Measurements from ENCODE around the gene INPP5D. TPM values are rescaled to one million over a fixed set of nuclear protein-coding genes. Genes with fewer than 3 reads are reported as not detected.

INPP5D gene
- total and polyA plus RNA-seq, 9 donors, result 4.3 to 9.8 (median 6.3) TPM

GRCh38 chr2:233201258-233202013, 141.3 kb downstream of the INPP5D start:
- DNase-seq, result no peak
- Histone ChIP-seq H3K36me3 (ENCODE audit: control insufficient read depth, insufficient read depth, low read length) (no peaks in the 10 kb centered on the region), H3K27ac (ENCODE audit: low read length) (no peak overlapping the region), H3K9me3 (replicated peaks; ENCODE audit: control insufficient read depth, low read depth, low read length) (peaks cover 10% of the 10 kb centered on the region), H3K4me3 (ENCODE audit: low read length) (no peak overlapping the region), H3K27me3 (ENCODE audit: control insufficient read depth, insufficient read depth, low read length) (no peaks in the 10 kb centered on the region), H3K4me1 (ENCODE audit: control insufficient read depth, insufficient read depth, low read length) (no peaks in the 10 kb centered on the region)
- 66% methylated on average over 9 of the region's 15 CpGs for WGBS (ENCODE audit: insufficient coverage)

- Histone ChIP-seq H3K9me3 (replicated peaks; ENCODE audit: control insufficient read depth, low read depth, low read length) (peaks cover 10% of the 10 kb centered on the region), H3K27me3 (ENCODE audit: control insufficient read depth, insufficient read depth, low read length) (no peaks in the 10 kb centered on the region), H3K4me3 (ENCODE audit: low read length) (no peak overlapping the region), H3K36me3 (ENCODE audit: control insufficient read depth, insufficient read depth, low read length) (no peaks in the 10 kb centered on the region), H3K27ac (ENCODE audit: low read length) (no peak overlapping the region), H3K4me1 (ENCODE audit: control insufficient read depth, insufficient read depth, low read length) (no peaks in the 10 kb centered on the region)
- DNase-seq, result no peak
- WGBS (ENCODE audit: insufficient coverage), result 44% methylated on average over 1 of the region's 5 CpGs
Observed at GRCh38 chr2:233202531-233202944, 142.4 kb downstream of the INPP5D start.

- H3K36me3 ChIP-seq (ENCODE audit: control insufficient read depth, insufficient read depth, low read length), result no peaks in the 10 kb centered on the region
- H3K27ac ChIP-seq (ENCODE audit: low read length), result no peak overlapping the region
- WGBS (ENCODE audit: insufficient coverage), result 86% methylated on average over 1 of the region's 5 CpGs
- no peak overlapping the region for H3K4me3 ChIP-seq (ENCODE audit: low read length)
- peaks cover 10% of the 10 kb centered on the region for H3K9me3 ChIP-seq (replicated peaks; ENCODE audit: control insufficient read depth, low read depth, low read length)
- H3K27me3 ChIP-seq (ENCODE audit: control insufficient read depth, insufficient read depth, low read length), result no peaks in the 10 kb centered on the region
- DNase-seq, result no peak
- no peaks in the 10 kb centered on the region for H3K4me1 ChIP-seq (ENCODE audit: control insufficient read depth, insufficient read depth, low read length)
Observed at GRCh38 chr2:233203060-233203459, 142.9 kb downstream of the INPP5D start.

- DNase-seq, result no peak
- H3K27me3 ChIP-seq (ENCODE audit: control insufficient read depth, insufficient read depth, low read length), result no peaks in the 10 kb centered on the region
- H3K27ac ChIP-seq (ENCODE audit: low read length), result no peak overlapping the region
- WGBS (ENCODE audit: insufficient coverage), result 89% methylated on average over 50 of the region's 50 CpGs
- H3K9me3 ChIP-seq (replicated peaks; ENCODE audit: control insufficient read depth, low read depth, low read length), result peaks cover 10% of the 10 kb centered on the region
- no peaks in the 10 kb centered on the region for H3K36me3 ChIP-seq (ENCODE audit: control insufficient read depth, insufficient read depth, low read length)
- H3K4me1 ChIP-seq (ENCODE audit: control insufficient read depth, insufficient read depth, low read length), result peaks cover 6% of the 10 kb centered on the region
- H3K4me3 ChIP-seq (ENCODE audit: low read length), result no peak overlapping the region
Observed at GRCh38 chr2:233204286-233204936, 144.3 kb downstream of the INPP5D start.

GRCh38 chr2:233208382-233209116, 148.4 kb downstream of the INPP5D start:
- no peaks in the 10 kb centered on the region for H3K27me3 ChIP-seq (ENCODE audit: control insufficient read depth, insufficient read depth, low read length)
- no peaks in the 10 kb centered on the region for H3K36me3 ChIP-seq (ENCODE audit: control insufficient read depth, insufficient read depth, low read length)
- H3K4me1 ChIP-seq (ENCODE audit: control insufficient read depth, insufficient read depth, low read length), result peaks cover 33% of the 10 kb centered on the region
- DNase-seq, result no peak
- WGBS (ENCODE audit: insufficient coverage), result 54% methylated on average over 8 of the region's 10 CpGs
- no peak overlapping the region for H3K4me3 ChIP-seq (ENCODE audit: low read length)
- H3K27ac ChIP-seq (ENCODE audit: low read length), result peak overlapping the region; percentile 62
- H3K9me3 ChIP-seq (replicated peaks; ENCODE audit: control insufficient read depth, low read depth, low read length), result peaks cover under 1% of the 10 kb centered on the region

- Histone ChIP-seq H3K27me3 (ENCODE audit: control insufficient read depth, insufficient read depth, low read length) (no peaks in the 10 kb centered on the region), H3K4me3 (ENCODE audit: low read length) (no peak overlapping the region), H3K4me1 (ENCODE audit: control insufficient read depth, insufficient read depth, low read length) (peaks cover 33% of the 10 kb centered on the region), H3K9me3 (replicated peaks; ENCODE audit: control insufficient read depth, low read depth, low read length) (no peaks in the 10 kb centered on the region), H3K36me3 (ENCODE audit: control insufficient read depth, insufficient read depth, low read length) (no peaks in the 10 kb centered on the region), H3K27ac (ENCODE audit: low read length) (peak overlapping the region; percentile 62)
- WGBS (ENCODE audit: insufficient coverage), result 50% methylated on average over 2 of the region's 4 CpGs
- DNase-seq, result no peak
Observed at GRCh38 chr2:233209117-233209532, 149.0 kb downstream of the INPP5D start.

GRCh38 chr2:233209533-233210171, 149.5 kb downstream of the INPP5D start:
- Histone ChIP-seq H3K36me3 (ENCODE audit: control insufficient read depth, insufficient read depth, low read length) (no peaks in the 10 kb centered on the region), H3K4me3 (ENCODE audit: low read length) (no peak overlapping the region)
- 0% methylated on average over 1 of the region's 10 CpGs for WGBS (ENCODE audit: insufficient coverage)

GRCh38 chr2:233210281-233210680, 150.1 kb downstream of the INPP5D start:
- WGBS (ENCODE audit: insufficient coverage), result 68% methylated on average over 8 of the region's 8 CpGs
- no peak for DNase-seq
- Histone ChIP-seq H3K4me1 (ENCODE audit: control insufficient read depth, insufficient read depth, low read length) (peaks cover 33% of the 10 kb centered on the region), H3K9me3 (replicated peaks; ENCODE audit: control insufficient read depth, low read depth, low read length) (no peaks in the 10 kb centered on the region), H3K27me3 (ENCODE audit: control insufficient read depth, insufficient read depth, low read length) (no peaks in the 10 kb centered on the region), H3K27ac (ENCODE audit: low read length) (peak overlapping the region; percentile 59), H3K36me3 (ENCODE audit: control insufficient read depth, insufficient read depth, low read length) (no peaks in the 10 kb centered on the region), H3K4me3 (ENCODE audit: low read length) (no peak overlapping the region)

More at GRCh38 chr2:233209533-233210171, 149.5 kb downstream of the INPP5D start:
- peak; percentile 89 for DNase-seq
- peaks cover 33% of the 10 kb centered on the region for H3K4me1 ChIP-seq (ENCODE audit: control insufficient read depth, insufficient read depth, low read length)
- H3K27me3 ChIP-seq (ENCODE audit: control insufficient read depth, insufficient read depth, low read length), result no peaks in the 10 kb centered on the region
- H3K27ac ChIP-seq (ENCODE audit: low read length), result peak overlapping the region; percentile 59
- H3K9me3 ChIP-seq (replicated peaks; ENCODE audit: control insufficient read depth, low read depth, low read length), result no peaks in the 10 kb centered on the region

- H3K4me1 ChIP-seq (ENCODE audit: control insufficient read depth, insufficient read depth, low read length), result peaks cover 33% of the 10 kb centered on the region
- H3K4me3 ChIP-seq (ENCODE audit: low read length), result no peak overlapping the region
- 73% methylated on average over 8 of the region's 18 CpGs for WGBS (ENCODE audit: insufficient coverage)
- DNase-seq, result peak; percentile 93
- H3K27me3 ChIP-seq (ENCODE audit: control insufficient read depth, insufficient read depth, low read length), result no peaks in the 10 kb centered on the region
- H3K36me3 ChIP-seq (ENCODE audit: control insufficient read depth, insufficient read depth, low read length), result no peaks in the 10 kb centered on the region
- H3K27ac ChIP-seq (ENCODE audit: low read length), result peak overlapping the region; percentile 69
- H3K9me3 ChIP-seq (replicated peaks; ENCODE audit: control insufficient read depth, low read depth, low read length), result no peaks in the 10 kb centered on the region
Observed at GRCh38 chr2:233210843-233211547, 150.9 kb downstream of the INPP5D start.

All from muscle of leg (tissue), 11 donors.